ENCODE measurements around the gene CTDSPL. TPM values are rescaled to one million over a fixed set of nuclear protein-coding genes. Genes with fewer than 3 reads are reported as not detected.

CTDSPL gene
- total and polyA plus RNA-seq, 10 of the 15 experiments (the other 5 are each of a cell fraction or from before 2014, with no cell fraction given), result 0.05 to 0.51 (median 0.18) TPM; not detected in 6

DNA sequence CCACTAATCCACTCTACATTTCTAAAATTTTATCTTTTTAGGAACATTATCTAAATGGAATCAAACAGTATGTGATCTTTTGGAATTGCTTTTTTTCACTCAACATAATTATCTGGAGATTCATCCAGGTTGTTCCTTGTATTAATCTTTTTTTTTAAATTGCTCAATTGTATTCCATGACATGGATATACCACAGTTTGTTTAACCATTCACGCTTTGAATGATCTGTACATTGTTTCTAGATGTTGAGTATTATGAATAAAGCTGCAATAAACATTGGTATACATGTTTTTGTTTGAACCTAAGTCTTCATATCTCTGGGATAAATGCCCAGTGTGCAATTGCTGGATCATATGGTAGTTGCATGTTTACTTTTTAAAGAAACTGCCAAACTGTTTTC lies 5.5 kb downstream of the CTDSPL start:
- ChIA-PET CTCF (interaction anchor here (1.0 to 4.8 kb wide), 4 partner anchors 12 to 107 kb away, joined by 3 to 22 read pairs (median 9); no protein-coding TSS in a partner anchor), SMC1A (ENCODE audit: uncharacterized antibody, unreplicated experiment) (interaction anchor here (1.6 to 2.3 kb wide), 3 partner anchors 12 to 98 kb away, joined by 3 to 8 read pairs (median 8); no protein-coding TSS in a partner anchor)
- WGBS (ENCODE audit: insufficient coverage, insufficient replicate concordance, low lambda C conversion rate, missing lambda C conversion rate), result 0% methylated on average over 1 of the region's 1 CpG

DNA sequence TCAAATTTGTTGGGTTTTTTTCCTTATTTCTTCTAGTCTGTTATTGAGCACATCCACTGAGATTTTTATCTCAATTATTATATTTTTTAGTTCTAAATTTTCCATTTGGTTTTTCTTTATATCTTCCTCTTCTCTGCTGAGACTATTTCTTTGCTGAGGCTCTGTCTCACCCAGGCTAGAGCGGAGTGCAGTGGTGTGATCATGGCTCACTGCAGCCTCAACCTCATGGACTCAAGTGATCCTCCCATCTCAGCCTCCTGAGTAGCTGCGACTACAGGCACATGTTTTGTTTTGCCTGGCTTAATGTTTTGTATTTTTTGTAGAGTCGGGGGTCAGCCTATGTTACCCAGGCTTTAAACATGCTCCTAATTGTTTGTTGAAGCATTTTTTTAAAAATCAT lies 10.2 kb downstream of the CTDSPL start:
- H3K9me3 ChIP-seq (replicated peaks; ENCODE audit: control insufficient read depth, insufficient read depth, low read length), result no peaks in the 10 kb centered on the region; the same call in 2 of the 3 replicates
- no peaks in the 10 kb centered on the region for H3K27me3 ChIP-seq (replicated peaks in 1 of 2; ENCODE audit: control insufficient read depth in 2 of 2, insufficient read depth in 2 of 2, low read length in 1 of 2)
- TF ChIP-seq SMARCA5 (IDR thresholded peaks at IDR 0.05) (no peak), NKRF (conservative IDR thresholded peaks at IDR 0.05) (no peak), ZNF24 (IDR thresholded peaks at IDR 0.05) (no peak), SMC3 (IDR thresholded peaks at IDR 0.05; ENCODE audit: borderline replicate concordance, low read length) (no peak), NRF1 (conservative IDR thresholded peaks at IDR 0.05; ENCODE audit: low read depth, low read length) (no peak), BRCA1 (IDR thresholded peaks at IDR 0.05; ENCODE audit: low read depth, low read length) (no peak), MYC (IDR thresholded peaks at IDR 0.05; ENCODE audit: insufficient read depth, insufficient read length, insufficient replicate concordance, low read length, severe bottlenecking) (no peak), CBX5 (IDR thresholded peaks at IDR 0.05; ENCODE audit: low read depth) (no peak), TAF1 (IDR thresholded peaks at IDR 0.05; ENCODE audit: borderline replicate concordance, low read depth, low read length) (no peak)
- TF ChIP-seq, protein P1, sequence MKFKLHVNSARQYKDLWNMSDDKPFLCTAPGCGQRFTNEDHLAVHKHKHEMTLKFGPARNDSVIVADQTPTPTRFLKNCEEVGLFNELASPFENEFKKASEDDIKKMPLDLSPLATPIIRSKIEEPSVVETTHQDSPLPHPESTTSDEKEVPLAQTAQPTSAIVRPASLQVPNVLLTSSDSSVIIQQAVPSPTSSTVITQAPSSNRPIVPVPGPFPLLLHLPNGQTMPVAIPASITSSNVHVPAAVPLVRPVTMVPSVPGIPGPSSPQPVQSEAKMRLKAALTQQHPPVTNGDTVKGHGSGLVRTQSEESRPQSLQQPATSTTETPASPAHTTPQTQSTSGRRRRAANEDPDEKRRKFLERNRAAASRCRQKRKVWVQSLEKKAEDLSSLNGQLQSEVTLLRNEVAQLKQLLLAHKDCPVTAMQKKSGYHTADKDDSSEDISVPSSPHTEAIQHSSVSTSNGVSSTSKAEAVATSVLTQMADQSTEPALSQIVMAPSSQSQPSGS (IDR thresholded peaks at IDR 0.05; ENCODE audit: low read length), result no peak
- WGBS (ENCODE audit: insufficient coverage, insufficient replicate concordance, low lambda C conversion rate, missing lambda C conversion rate), result 20% methylated on average over 3 of the region's 3 CpGs
- DNase-seq (ENCODE audit: low read depth, low spot score), result no peak
- no peak overlapping the region for H3K4me3 ChIP-seq
- in situ Hi-C loops (cut with MboI), result no loop called here
- CTCF ChIA-PET, result interaction anchor here (1.2 to 4.0 kb wide), 3 partner anchors 17 to 95 kb away, joined by 3 to 12 read pairs (median 7); no protein-coding TSS in a partner anchor
- no peak for FAIRE-seq
- H3K9ac ChIP-seq (ENCODE audit: control insufficient read depth, insufficient read depth, low read length), result no peak overlapping the region
- H4K20me1 ChIP-seq (ENCODE audit: control insufficient read depth, insufficient read depth), result no peaks in the 10 kb centered on the region
- no peaks in the 10 kb centered on the region for H3K79me2 ChIP-seq (ENCODE audit: control insufficient read depth, insufficient read depth, low read length)
- no peaks in the 10 kb centered on the region for H3K4me1 ChIP-seq (ENCODE audit: control insufficient read depth, insufficient read depth, low read length)
- RAD21 ChIA-PET (ENCODE audit: unreplicated experiment), result no interaction called here
- no peaks in the 10 kb centered on the region for H3K36me3 ChIP-seq (ENCODE audit: control insufficient read depth in 2 of 2, insufficient read depth in 2 of 2, low read length in 1 of 2)
- POLR2A ChIA-PET, result no interaction called here
- SMC1A ChIA-PET (ENCODE audit: uncharacterized antibody, unreplicated experiment), result no interaction called here
- no peak overlapping the region for H3K4me2 ChIP-seq (ENCODE audit: control insufficient read depth, insufficient read depth)
- H2AFZ ChIP-seq (ENCODE audit: control insufficient read depth, low read depth, low read length), result no peak overlapping the region
- BruUV-seq (replicated peaks), result no TSS peak
- H3K27ac ChIP-seq (ENCODE audit: control insufficient read depth, insufficient read depth), result no peak overlapping the region
- no peak for ATAC-seq
- intact Hi-C loops (cut with micrococcal nuclease; ENCODE audit: unreplicated experiment), result no loop called here

More for the DNA sequence above, 5.5 kb downstream of the CTDSPL start:
- Histone ChIP-seq H3K27ac (ENCODE audit: control insufficient read depth, insufficient read depth) (no peak overlapping the region), H3K27me3 (replicated peaks in 1 of 2; ENCODE audit: control insufficient read depth in 2 of 2, insufficient read depth in 2 of 2, low read length in 1 of 2) (peaks cover 6 to 7% of the 10 kb centered on the region in 2 experiments; a peak in 3 of 4 replicates), H3K4me2 (ENCODE audit: control insufficient read depth, insufficient read depth) (no peak overlapping the region), H3K4me3 (no peak overlapping the region), H3K36me3 (ENCODE audit: control insufficient read depth in 2 of 2, insufficient read depth in 2 of 2, low read length in 1 of 2) (no peaks in the 10 kb centered on the region), H3K4me1 (ENCODE audit: control insufficient read depth, insufficient read depth, low read length) (no peaks in the 10 kb centered on the region), H4K20me1 (ENCODE audit: control insufficient read depth, insufficient read depth) (no peaks in the 10 kb centered on the region), H2AFZ (ENCODE audit: control insufficient read depth, low read depth, low read length) (no peak overlapping the region), H3K9me3 (replicated peaks; ENCODE audit: control insufficient read depth, insufficient read depth, low read length) (no peaks in the 10 kb centered on the region; the same call in 2 of the 3 replicates), H3K79me2 (ENCODE audit: control insufficient read depth, insufficient read depth, low read length) (no peaks in the 10 kb centered on the region), H3K9ac (ENCODE audit: control insufficient read depth, insufficient read depth, low read length) (no peak overlapping the region)
- intact Hi-C loops (cut with micrococcal nuclease; ENCODE audit: unreplicated experiment), result no loop called here
- TF ChIP-seq ATF7 (IDR thresholded peaks at IDR 0.05; ENCODE audit: low read depth) (no peak), RCOR1 (conservative IDR thresholded peaks at IDR 0.05; ENCODE audit: low read depth, low read length) (no peak), IKZF2 (IDR thresholded peaks at IDR 0.05) (no peak), CHD4 (IDR thresholded peaks at IDR 0.05) (no peak), HDGF (IDR thresholded peaks at IDR 0.05) (no peak), RAD21 (IDR thresholded peaks at IDR 0.05; ENCODE audit: insufficient read depth, low read depth, low read length) (no peak), CHD1 (IDR thresholded peaks at IDR 0.05; ENCODE audit: low read depth, low read length) (no peak)
- no TSS peak for BruUV-seq (replicated peaks)
- ATAC-seq (no peak), DNase-seq (ENCODE audit: low read depth, low spot score) (no peak), FAIRE-seq (no peak)
- RAD21 ChIA-PET (ENCODE audit: unreplicated experiment), result interaction anchor here (1.3 kb wide), 1 partner anchor 100 kb away, joined by 6 read pairs; no protein-coding TSS in a partner anchor
- in situ Hi-C loops (cut with MboI), result no loop called here
- POLR2A ChIA-PET, result no interaction called here

Data from GM12878 (cell line).